Activated T-cell treated with anti-CD3 and anti-CD28 coated beads, Interleukin-2, amount 50 U/mL, for 24 hours (primary cell): ENCODE results near the gene EBLN1.
A peak's percentile ranks its signal among the peaks of the same experiment; 100 is the strongest.

ENCODE experiments used
- DNase-seq: peaks from one replicate; pipeline ENCODE4 v3.0.0-alpha.2; 2020
- H3K27ac Mint-ChIP-seq: 2 replicates; pipeline ENCODE4 v1.8.0; 2020; ENCODE audit warnings: mild to moderate bottlenecking, mixed read lengths
- H3K27me3 Mint-ChIP-seq: 2 replicates; pipeline ENCODE4 v1.8.0; 2020; ENCODE audit warnings: mixed read lengths
- H3K36me3 Mint-ChIP-seq: 2 replicates; pipeline ENCODE4 v1.8.0; 2020; ENCODE audit warnings: low read depth, mixed read lengths
- H3K4me1 Mint-ChIP-seq: 2 replicates; pipeline ENCODE4 v1.8.0; 2020; ENCODE audit warnings: low read depth, mixed read lengths
- H3K4me3 Mint-ChIP-seq: 2 replicates; pipeline ENCODE4 v1.8.0; 2020; ENCODE audit warnings: mild to moderate bottlenecking, moderate library complexity, mixed read lengths
- H3K9me3 Mint-ChIP-seq: 2 replicates; pipeline ENCODE4 v1.8.0; 2020; ENCODE audit warnings: mixed read lengths

The EBLN1 gene

GRCh38 chr10:22185586-22185985 is 32.2 kb downstream of the EBLN1 start:
- Mint-ChIP-seq H3K4me3 (no peak overlapping the region), H3K27me3 (peaks cover 30% of the 10 kb centered on the region), H3K9me3 (peaks cover 2% of the 10 kb centered on the region), H3K27ac (no peak overlapping the region), H3K4me1 (no peaks in the 10 kb centered on the region), H3K36me3 (no peaks in the 10 kb centered on the region)
- DNase-seq: no peak

- no peak for DNase-seq
- peaks cover 6% of the 10 kb centered on the region for H3K9me3 Mint-ChIP-seq
Measured at GRCh38 chr10:22183771-22184461, 33.9 kb downstream of the EBLN1 start.

GRCh38 chr10:22180724-22181123 is 37.1 kb downstream of the EBLN1 start:
- no peak for DNase-seq
- Mint-ChIP-seq H3K27ac (no peak overlapping the region), H3K4me1 (no peaks in the 10 kb centered on the region), H3K27me3 (peaks cover 44% of the 10 kb centered on the region), H3K4me3 (no peak overlapping the region), H3K9me3 (peaks cover 6% of the 10 kb centered on the region), H3K36me3 (no peaks in the 10 kb centered on the region)

More at GRCh38 chr10:22183771-22184461, 33.9 kb downstream of the EBLN1 start:
- H3K4me1 Mint-ChIP-seq: no peaks in the 10 kb centered on the region
- H3K27me3 Mint-ChIP-seq: peaks cover 39% of the 10 kb centered on the region
- H3K4me3 Mint-ChIP-seq: no peak overlapping the region
- H3K36me3 Mint-ChIP-seq: no peaks in the 10 kb centered on the region
- H3K27ac Mint-ChIP-seq: no peak overlapping the region

GRCh38 chr10:22174442-22174841 is 43.4 kb downstream of the EBLN1 start:
- no peak for DNase-seq
- Mint-ChIP-seq H3K4me3 (no peak overlapping the region), H3K4me1 (peaks cover 3% of the 10 kb centered on the region), H3K36me3 (no peaks in the 10 kb centered on the region), H3K9me3 (peaks cover 11% of the 10 kb centered on the region), H3K27ac (no peak overlapping the region), H3K27me3 (peaks cover 41% of the 10 kb centered on the region)

GRCh38 chr10:22171131-22171530 is 46.7 kb downstream of the EBLN1 start:
- H3K27ac Mint-ChIP-seq: no peak overlapping the region
- H3K9me3 Mint-ChIP-seq: peaks cover 13% of the 10 kb centered on the region
- no peaks in the 10 kb centered on the region for H3K36me3 Mint-ChIP-seq
- DNase-seq: no peak
- H3K27me3 Mint-ChIP-seq: peaks cover 27% of the 10 kb centered on the region
- no peak overlapping the region for H3K4me3 Mint-ChIP-seq
- H3K4me1 Mint-ChIP-seq: peaks cover 11% of the 10 kb centered on the region

GRCh38 chr10:22170582-22170981 is 47.2 kb downstream of the EBLN1 start:
- H3K36me3 Mint-ChIP-seq: no peaks in the 10 kb centered on the region
- H3K4me3 Mint-ChIP-seq: no peak overlapping the region
- H3K9me3 Mint-ChIP-seq: peaks cover 13% of the 10 kb centered on the region
- no peak overlapping the region for H3K27ac Mint-ChIP-seq
- peaks cover 26% of the 10 kb centered on the region for H3K27me3 Mint-ChIP-seq
- H3K4me1 Mint-ChIP-seq: peaks cover 11% of the 10 kb centered on the region
- DNase-seq: no peak

- peaks cover 13% of the 10 kb centered on the region for H3K4me1 Mint-ChIP-seq
- H3K27me3 Mint-ChIP-seq: no peaks in the 10 kb centered on the region
- H3K27ac Mint-ChIP-seq: no peak overlapping the region
- no peaks in the 10 kb centered on the region for H3K9me3 Mint-ChIP-seq
- no peaks in the 10 kb centered on the region for H3K36me3 Mint-ChIP-seq
- no peak for DNase-seq
- no peak overlapping the region for H3K4me3 Mint-ChIP-seq
Measured at GRCh38 chr10:22159979-22160378, 57.8 kb downstream of the EBLN1 start.

- peaks cover 13% of the 10 kb centered on the region for H3K4me1 Mint-ChIP-seq
- no peaks in the 10 kb centered on the region for H3K9me3 Mint-ChIP-seq
Measured at GRCh38 chr10:22159180-22159579, 58.6 kb downstream of the EBLN1 start.

More at GRCh38 chr10:22159180-22159579, 58.6 kb downstream of the EBLN1 start:
- Mint-ChIP-seq H3K4me3 (peak overlapping the region; percentile 11), H3K36me3 (no peaks in the 10 kb centered on the region), H3K27ac (peak overlapping the region; percentile 30), H3K27me3 (no peaks in the 10 kb centered on the region)
- no peak for DNase-seq
